AG10803 (cell line): ENCODE data around the gene TMEM202.

ENCODE experiments used
- DNase-seq: peaks from one replicate; pipeline ENCODE4 v3.0.0; 2010; ENCODE audit warnings: low read depth
- H3K4me3 ChIP-seq: 2 replicates; pipeline ENCODE4 v1.5.1; 2011; ENCODE audit warnings: mild to moderate bottlenecking, low read length, control low read depth
- TF ChIP-seq, protein P1 (sequence below): conservative IDR thresholded peaks from 2 replicates; pipeline ENCODE4 v1.5.1; 2011; ENCODE audit warnings: mild to moderate bottlenecking, low read length, control low read depth, inconsistent platforms

TMEM202 gene, protein sequence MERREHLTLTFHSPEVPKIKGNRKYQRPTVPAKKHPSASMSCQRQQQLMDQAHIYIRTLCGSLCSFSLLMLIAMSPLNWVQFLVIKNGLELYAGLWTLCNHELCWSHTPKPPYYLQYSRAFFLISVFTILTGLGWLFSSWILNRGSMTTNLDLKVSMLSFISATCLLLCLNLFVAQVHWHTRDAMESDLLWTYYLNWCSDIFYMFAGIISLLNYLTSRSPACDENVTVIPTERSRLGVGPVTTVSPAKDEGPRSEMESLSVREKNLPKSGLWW

DNA sequence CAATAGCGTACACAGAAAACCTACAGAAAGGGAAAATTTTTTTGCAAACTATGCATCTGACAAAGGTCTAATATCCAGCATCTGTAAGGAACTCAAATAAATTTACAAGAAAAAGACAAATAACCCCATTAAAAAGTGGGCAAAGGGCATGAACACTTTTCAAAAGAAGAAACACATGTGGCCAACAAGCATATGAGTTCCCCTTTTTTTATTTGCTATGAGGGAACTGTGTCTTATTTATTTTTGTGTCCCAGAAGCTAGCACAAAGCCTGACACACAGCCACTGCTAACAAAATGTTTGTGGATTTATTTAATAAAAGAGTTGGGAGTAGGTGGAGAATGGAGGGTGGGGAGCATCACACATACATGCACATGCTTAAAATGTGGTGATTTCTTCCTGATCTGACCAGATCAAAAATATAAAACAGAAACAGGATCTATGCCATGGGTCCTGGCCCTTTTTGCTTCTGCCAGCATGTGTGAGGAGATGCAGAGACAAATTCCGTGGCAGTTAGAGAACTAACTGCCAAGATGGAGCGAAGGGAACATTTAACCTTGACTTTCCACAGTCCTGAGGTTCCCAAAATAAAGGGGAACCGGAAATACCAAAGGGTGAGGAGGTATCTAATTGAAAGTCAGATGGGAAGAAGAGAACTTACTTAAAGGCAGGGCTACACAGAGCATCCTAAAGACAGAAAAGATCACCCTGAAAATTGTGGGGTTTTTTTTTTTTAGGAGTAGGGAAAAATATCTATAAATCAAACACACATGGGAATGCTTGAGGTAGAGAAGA is at the start of gene TMEM202:
TMEM202 (plus strand) TSS at position 510 of the 793 bp plus-strand sequence; CDS start at position 532, 22 bp downstream.
- TF ChIP-seq, protein P1, sequence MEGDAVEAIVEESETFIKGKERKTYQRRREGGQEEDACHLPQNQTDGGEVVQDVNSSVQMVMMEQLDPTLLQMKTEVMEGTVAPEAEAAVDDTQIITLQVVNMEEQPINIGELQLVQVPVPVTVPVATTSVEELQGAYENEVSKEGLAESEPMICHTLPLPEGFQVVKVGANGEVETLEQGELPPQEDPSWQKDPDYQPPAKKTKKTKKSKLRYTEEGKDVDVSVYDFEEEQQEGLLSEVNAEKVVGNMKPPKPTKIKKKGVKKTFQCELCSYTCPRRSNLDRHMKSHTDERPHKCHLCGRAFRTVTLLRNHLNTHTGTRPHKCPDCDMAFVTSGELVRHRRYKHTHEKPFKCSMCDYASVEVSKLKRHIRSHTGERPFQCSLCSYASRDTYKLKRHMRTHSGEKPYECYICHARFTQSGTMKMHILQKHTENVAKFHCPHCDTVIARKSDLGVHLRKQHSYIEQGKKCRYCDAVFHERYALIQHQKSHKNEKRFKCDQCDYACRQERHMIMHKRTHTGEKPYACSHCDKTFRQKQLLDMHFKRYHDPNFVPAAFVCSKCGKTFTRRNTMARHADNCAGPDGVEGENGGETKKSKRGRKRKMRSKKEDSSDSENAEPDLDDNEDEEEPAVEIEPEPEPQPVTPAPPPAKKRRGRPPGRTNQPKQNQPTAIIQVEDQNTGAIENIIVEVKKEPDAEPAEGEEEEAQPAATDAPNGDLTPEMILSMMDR = no peak
- no peak for DNase-seq
- H3K4me3 ChIP-seq = no peak within 1 kb of the TSS

DNA sequence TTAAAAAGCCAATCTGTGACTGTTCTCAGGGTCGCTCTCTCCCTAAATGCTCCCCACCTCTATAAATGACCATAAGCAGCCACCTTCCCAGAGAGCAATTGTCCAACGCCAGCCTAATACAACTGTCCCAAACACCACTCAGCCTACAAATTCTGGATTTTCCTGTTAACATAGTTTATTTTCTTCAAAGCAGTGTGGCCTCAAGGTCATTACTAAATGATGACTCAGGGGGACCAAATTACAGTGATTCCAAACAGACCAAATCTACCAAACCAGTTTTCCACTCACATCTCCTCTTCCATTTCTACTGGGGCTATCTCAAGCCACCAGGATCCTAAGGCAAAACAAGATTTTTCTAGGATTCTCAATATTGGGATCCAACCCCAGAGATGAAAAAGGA is 44.8 kb upstream of the TMEM202 start:
- TF ChIP-seq, protein P1 = no peak
- DNase-seq = no peak
- no peak overlapping the region for H3K4me3 ChIP-seq

DNA sequence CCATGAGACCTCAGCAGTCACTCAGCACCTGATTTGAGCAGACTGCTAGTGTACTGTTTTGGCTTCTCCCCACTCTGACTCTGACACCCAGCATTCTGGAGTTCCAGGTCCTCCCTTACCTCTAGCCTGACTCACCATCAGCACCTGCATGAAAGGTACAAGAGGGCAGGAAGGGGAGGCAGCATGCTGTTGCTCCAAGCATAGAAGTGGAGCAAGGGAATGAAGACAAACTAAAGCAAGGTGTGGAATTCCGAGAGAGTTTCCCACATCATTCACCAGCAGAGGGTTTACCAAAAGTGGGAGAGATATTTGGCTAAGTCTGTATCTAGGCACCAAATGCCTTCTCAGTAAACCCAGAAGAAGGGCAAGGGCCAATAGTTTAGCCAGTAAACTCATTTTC is 43.6 kb upstream of the TMEM202 start:
- DNase-seq = no peak

DNA sequence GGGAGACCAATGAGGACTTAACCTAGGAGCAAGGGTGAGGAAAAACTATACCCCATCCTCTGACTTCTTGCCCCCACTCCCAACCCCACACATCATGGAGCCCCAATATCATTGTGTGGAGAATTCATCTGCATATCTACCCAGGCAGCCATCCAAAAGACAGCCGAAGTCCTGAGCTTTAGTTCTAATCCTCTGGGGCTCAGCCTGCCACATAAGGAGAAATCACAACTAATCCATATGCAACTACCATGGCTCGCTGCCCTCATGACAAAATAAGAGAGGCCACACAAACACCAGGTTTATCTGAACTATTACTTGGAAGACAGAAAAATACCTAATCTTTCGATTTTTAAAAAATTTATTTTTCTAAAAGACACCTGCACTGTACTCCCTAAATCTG is 40.0 kb upstream of the TMEM202 start:
- TF ChIP-seq, protein P1 = no peak
- no peak overlapping the region for H3K4me3 ChIP-seq
- DNase-seq = no peak

More for the DNA sequence above, 43.6 kb upstream of the TMEM202 start:
- TF ChIP-seq, protein P1 = no peak
- H3K4me3 ChIP-seq = no peak overlapping the region

DNA sequence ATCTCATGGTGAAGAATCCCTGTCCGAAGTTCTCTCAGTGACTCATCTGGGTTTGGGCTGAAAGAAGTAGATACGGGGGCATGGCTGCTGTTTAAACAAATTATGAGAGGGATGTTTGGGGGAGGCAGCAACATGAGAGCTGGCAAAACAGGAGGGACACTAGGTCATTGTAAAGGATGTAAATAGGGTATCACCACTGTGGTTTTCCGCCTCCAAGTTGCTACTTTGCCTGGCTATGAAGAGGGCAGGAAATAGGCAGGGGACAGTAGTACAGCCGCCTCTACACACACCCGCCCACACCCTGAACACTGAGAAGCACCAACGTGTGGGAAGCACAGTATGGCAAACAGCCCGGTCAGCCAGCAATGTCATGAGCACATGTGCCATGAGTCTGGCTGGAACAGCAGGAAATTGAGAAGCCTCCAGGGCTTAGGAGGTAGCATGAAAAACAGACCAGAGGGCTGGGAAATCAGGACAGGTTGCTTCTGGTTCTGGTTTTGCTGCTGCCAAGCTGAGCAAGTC is 39.4 kb upstream of the TMEM202 start:
- H3K4me3 ChIP-seq = no peak overlapping the region
- peak; percentile 86 for DNase-seq
- TF ChIP-seq, protein P1 = no peak

DNA sequence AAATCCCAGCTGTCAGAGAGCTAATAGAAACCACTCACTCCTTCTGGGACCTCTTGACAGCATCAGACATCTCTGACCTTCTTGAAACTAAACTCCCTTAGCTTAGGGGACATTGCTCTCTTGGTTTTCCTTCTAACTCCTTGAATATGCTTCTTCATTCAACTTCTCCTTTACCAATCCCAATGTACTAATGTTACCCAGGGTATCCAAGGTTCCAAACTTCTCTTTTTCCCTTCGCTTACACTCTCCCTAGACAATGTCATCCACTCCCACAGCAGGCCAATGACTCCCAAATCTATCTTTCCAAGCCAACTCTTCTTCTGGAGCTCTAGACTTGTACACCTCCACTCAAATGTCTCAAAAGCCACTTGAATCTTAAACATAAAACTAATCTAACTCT is 36.9 kb upstream of the TMEM202 start:
- no peak for DNase-seq
- TF ChIP-seq, protein P1 = no peak
- no peak overlapping the region for H3K4me3 ChIP-seq

DNA sequence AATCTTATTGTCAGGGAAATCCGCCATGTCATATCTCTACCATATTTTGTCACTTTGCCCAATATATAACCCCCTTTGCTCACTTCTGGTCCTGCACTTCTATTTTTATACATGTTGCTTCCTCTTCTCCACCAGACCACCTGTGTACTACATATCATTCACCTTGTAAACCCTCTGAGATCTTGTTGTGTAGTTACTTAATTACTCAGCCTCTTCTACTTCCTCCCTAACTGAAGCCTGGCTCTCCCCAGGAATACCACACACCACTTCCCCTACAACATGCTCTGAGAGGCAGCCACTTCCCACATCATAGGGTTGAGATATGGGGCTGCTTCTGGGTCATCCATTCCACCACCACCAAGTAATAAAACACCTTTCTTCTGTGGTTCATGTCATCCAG is 32.3 kb upstream of the TMEM202 start:
- H3K4me3 ChIP-seq = no peak overlapping the region
- TF ChIP-seq, protein P1 = no peak
- no peak for DNase-seq
